Measurements from ENCODE around the gene SLC35F1.

SLC35F1 gene

GRCh38 chr6:118152524-118152923 is 245.5 kb downstream of the SLC35F1 start:
- TF ChIP-seq FOXA1 (IDR thresholded peaks at IDR 0.05) (no peak), LEF1 (IDR thresholded peaks at IDR 0.05; ENCODE audit: borderline replicate concordance) (no peak), ARNT (IDR thresholded peaks at IDR 0.05) (no peak), ZNF384 (IDR thresholded peaks at IDR 0.05) (no peak), ELF4 (IDR thresholded peaks at IDR 0.05) (no peak), SUZ12 (IDR thresholded peaks at IDR 0.05) (no peak), CTBP1 (IDR thresholded peaks at IDR 0.05; ENCODE audit: borderline replicate concordance) (no peak), NFRKB (IDR thresholded peaks at IDR 0.05) (no peak), TARDBP (IDR thresholded peaks at IDR 0.05) (no peak), FOXM1 (IDR thresholded peaks at IDR 0.05; ENCODE audit: borderline replicate concordance) (no peak), BHLHE40 (IDR thresholded peaks at IDR 0.05; ENCODE audit: borderline replicate concordance) (no peak), FOXK2 (IDR thresholded peaks at IDR 0.05) (no peak), HDGF (IDR thresholded peaks at IDR 0.05; ENCODE audit: borderline replicate concordance) (no peak), L3MBTL2 (conservative IDR thresholded peaks at IDR 0.05) (no peak), SP1 (IDR thresholded peaks at IDR 0.05) (no peak)
- TF ChIP-seq, protein P1, sequence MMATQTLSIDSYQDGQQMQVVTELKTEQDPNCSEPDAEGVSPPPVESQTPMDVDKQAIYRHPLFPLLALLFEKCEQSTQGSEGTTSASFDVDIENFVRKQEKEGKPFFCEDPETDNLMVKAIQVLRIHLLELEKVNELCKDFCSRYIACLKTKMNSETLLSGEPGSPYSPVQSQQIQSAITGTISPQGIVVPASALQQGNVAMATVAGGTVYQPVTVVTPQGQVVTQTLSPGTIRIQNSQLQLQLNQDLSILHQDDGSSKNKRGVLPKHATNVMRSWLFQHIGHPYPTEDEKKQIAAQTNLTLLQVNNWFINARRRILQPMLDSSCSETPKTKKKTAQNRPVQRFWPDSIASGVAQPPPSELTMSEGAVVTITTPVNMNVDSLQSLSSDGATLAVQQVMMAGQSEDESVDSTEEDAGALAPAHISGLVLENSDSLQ (IDR thresholded peaks at IDR 0.05): no peak
- ChIA-PET CTCF (no interaction called here), POLR2A (no interaction called here)
- DNase-seq (ENCODE audit: extremely low spot score): no peak

- no peak for TF ChIP-seq L3MBTL2 (conservative IDR thresholded peaks at IDR 0.05)
- ChIA-PET POLR2A (no interaction called here), CTCF (no interaction called here)
- DNase-seq (ENCODE audit: extremely low spot score): no peak
These were observed 254.3 kb downstream of the SLC35F1 start for GRCh38 chr6:118161343-118161742.

GRCh38 chr6:118163542-118163941 is 256.5 kb downstream of the SLC35F1 start:
- TF ChIP-seq L3MBTL2 (conservative IDR thresholded peaks at IDR 0.05): no peak
- no peak for TF ChIP-seq FOXA1 (IDR thresholded peaks at IDR 0.05)
- TF ChIP-seq NFRKB (IDR thresholded peaks at IDR 0.05): no peak
- TF ChIP-seq ELF4 (IDR thresholded peaks at IDR 0.05): no peak
- TF ChIP-seq CTBP1 (IDR thresholded peaks at IDR 0.05; ENCODE audit: borderline replicate concordance): no peak
- TF ChIP-seq, protein P1 (IDR thresholded peaks at IDR 0.05): no peak
- TF ChIP-seq FOXM1 (IDR thresholded peaks at IDR 0.05; ENCODE audit: borderline replicate concordance): no peak
- TF ChIP-seq BHLHE40 (IDR thresholded peaks at IDR 0.05; ENCODE audit: borderline replicate concordance): no peak
- TF ChIP-seq ARNT (IDR thresholded peaks at IDR 0.05): no peak
- TF ChIP-seq TARDBP (IDR thresholded peaks at IDR 0.05): no peak
- no peak for TF ChIP-seq SUZ12 (IDR thresholded peaks at IDR 0.05)
- no peak for TF ChIP-seq HDGF (IDR thresholded peaks at IDR 0.05; ENCODE audit: borderline replicate concordance)
- TF ChIP-seq ZNF384 (IDR thresholded peaks at IDR 0.05): no peak
- no peak for TF ChIP-seq SP1 (IDR thresholded peaks at IDR 0.05)
- no peak for TF ChIP-seq LEF1 (IDR thresholded peaks at IDR 0.05; ENCODE audit: borderline replicate concordance)
- no peak for TF ChIP-seq FOXK2 (IDR thresholded peaks at IDR 0.05)
- POLR2A ChIA-PET: no interaction called here
- no peak for DNase-seq (ENCODE audit: extremely low spot score)
- CTCF ChIA-PET: no interaction called here

- ChIA-PET POLR2A (no interaction called here), CTCF (no interaction called here)
- no peak for TF ChIP-seq NFRKB (IDR thresholded peaks at IDR 0.05)
- TF ChIP-seq ELF4 (IDR thresholded peaks at IDR 0.05): no peak
- TF ChIP-seq ZNF384 (IDR thresholded peaks at IDR 0.05): no peak
- no peak for TF ChIP-seq ARNT (IDR thresholded peaks at IDR 0.05)
- TF ChIP-seq, protein P1 (IDR thresholded peaks at IDR 0.05): no peak
- no peak for TF ChIP-seq LEF1 (IDR thresholded peaks at IDR 0.05; ENCODE audit: borderline replicate concordance)
- no peak for TF ChIP-seq FOXM1 (IDR thresholded peaks at IDR 0.05; ENCODE audit: borderline replicate concordance)
- no peak for DNase-seq (ENCODE audit: extremely low spot score)
These were observed 258.4 kb downstream of the SLC35F1 start for GRCh38 chr6:118165500-118165899.

DNA sequence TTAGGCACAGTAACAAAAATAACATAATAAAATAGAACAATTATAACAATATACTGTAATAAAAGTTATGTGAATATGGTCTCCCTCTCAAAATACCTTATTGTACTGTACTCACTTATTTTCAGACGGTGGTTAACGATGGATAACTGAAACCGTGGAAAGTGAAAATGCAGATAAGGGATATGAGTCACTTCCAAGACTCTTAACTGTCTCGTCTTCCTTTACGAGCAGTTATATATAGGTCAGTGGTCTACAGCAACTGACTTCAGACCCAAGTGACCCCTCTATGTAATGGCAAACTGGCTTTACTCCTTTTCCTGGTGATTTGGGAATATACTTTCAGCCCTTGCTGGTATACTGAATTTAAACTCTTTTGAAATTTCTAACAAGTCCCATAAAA is 261.4 kb downstream of the SLC35F1 start:
- DNase-seq (ENCODE audit: extremely low spot score): no peak
- ChIA-PET POLR2A (no interaction called here), CTCF (no interaction called here)
- TF ChIP-seq SP1 (IDR thresholded peaks at IDR 0.05): no peak
- TF ChIP-seq NFRKB (IDR thresholded peaks at IDR 0.05): no peak
- TF ChIP-seq BHLHE40 (IDR thresholded peaks at IDR 0.05; ENCODE audit: borderline replicate concordance): no peak
- TF ChIP-seq TARDBP (IDR thresholded peaks at IDR 0.05): no peak
- no peak for TF ChIP-seq CTBP1 (IDR thresholded peaks at IDR 0.05; ENCODE audit: borderline replicate concordance)
- no peak for TF ChIP-seq LEF1 (IDR thresholded peaks at IDR 0.05; ENCODE audit: borderline replicate concordance)
- no peak for TF ChIP-seq SUZ12 (IDR thresholded peaks at IDR 0.05)
- TF ChIP-seq, protein P1 (IDR thresholded peaks at IDR 0.05): no peak
- TF ChIP-seq ARNT (IDR thresholded peaks at IDR 0.05): no peak
- no peak for TF ChIP-seq FOXK2 (IDR thresholded peaks at IDR 0.05)

DNA sequence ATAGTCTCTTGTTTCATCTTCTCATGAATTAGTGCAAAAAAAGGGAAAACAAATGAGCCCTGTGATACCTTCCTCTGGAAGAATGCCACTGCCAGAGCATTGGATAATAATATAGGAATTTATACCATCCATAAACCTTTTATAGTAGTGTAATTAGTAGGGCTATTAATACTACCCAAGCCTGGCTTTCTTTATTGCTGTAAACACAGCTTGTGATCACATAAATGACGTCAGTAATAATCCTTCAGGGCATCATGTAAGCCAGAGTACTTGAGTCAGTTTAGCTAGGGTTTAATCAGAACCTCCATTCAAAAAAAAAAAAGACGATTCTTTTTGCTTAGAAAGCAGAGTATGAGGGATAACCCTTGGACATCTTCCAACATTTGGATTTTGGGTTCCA is 264.8 kb downstream of the SLC35F1 start:
- peak; percentile 19 for DNase-seq (ENCODE audit: extremely low spot score)
- ChIA-PET CTCF (no interaction called here), POLR2A (no interaction called here)
- TF ChIP-seq ZNF384 (IDR thresholded peaks at IDR 0.05): peak; percentile 45; the same call in 1 of the 2 replicates
- peak; percentile 51; the same call in 1 of the 2 replicates for TF ChIP-seq CTBP1 (IDR thresholded peaks at IDR 0.05; ENCODE audit: borderline replicate concordance)
- no peak for TF ChIP-seq LEF1 (IDR thresholded peaks at IDR 0.05; ENCODE audit: borderline replicate concordance)
